Measurements from ENCODE around the gene UBE2C.

UBE2C gene

GRCh38 chr20:45861221-45862075 lies 49.0 kb downstream of the UBE2C start:
- no peak for DNase-seq

- no peak for DNase-seq
Measured at GRCh38 chr20:45863543-45864470, 51.4 kb downstream of the UBE2C start.

GRCh38 chr20:45866454-45866853 lies 54.0 kb downstream of the UBE2C start:
- no peak for DNase-seq
